Measurements from ENCODE around the gene HJV. TPM values are rescaled to one million over a fixed set of nuclear protein-coding genes. Genes with fewer than 3 reads are reported as not detected.

Gene HJV
- total and polyA plus RNA-seq, 2 of the 8 experiments (the other 6 are each of a cell fraction or from before 2014, with no cell fraction given) = 0.32 to 0.70 TPM

- Histone ChIP-seq H4K91ac (replicated peaks; ENCODE audit: insufficient read length, low read length) (no peak overlapping the region), H3K9me3 (ENCODE audit: insufficient read depth in 2 of 2, low read depth in 1 of 2, low read length in 1 of 2) (no peaks in the 10 kb centered on the region), H2AFZ (ENCODE audit: low read length) (no peak overlapping the region), H3K4me2 (ENCODE audit: insufficient read depth in 1 of 2, low read depth in 2 of 2, low read length in 2 of 2) (no peak overlapping the region), H4K8ac (ENCODE audit: extremely low read depth, insufficient read depth, low read length) (no peak overlapping the region), H2BK120ac (replicated peaks; ENCODE audit: low read depth, low read length) (no peak overlapping the region), H2BK5ac (ENCODE audit: low read depth, low read length) (no peak overlapping the region), H4K5ac (ENCODE audit: insufficient read length, low read depth, low read length) (no peak overlapping the region), H3K36me3 (ENCODE audit: control insufficient read depth in 2 of 4, insufficient read depth in 4 of 4, low read length in 3 of 4) (no peaks in the 10 kb centered on the region), H3K23ac (ENCODE audit: insufficient read length) (no peak overlapping the region), H3K9ac (replicated peaks in 1 of 4; ENCODE audit: extremely low read depth in 1 of 4, low read depth in 3 of 4, low read length in 3 of 4) (no peak overlapping the region), H3K79me1 (ENCODE audit: low read depth, low read length) (no peaks in the 10 kb centered on the region), H2AK5ac (ENCODE audit: low read depth, low read length) (no peak overlapping the region), H3K4ac (replicated peaks; ENCODE audit: insufficient read length, low read depth, low read length) (no peak overlapping the region), H2BK20ac (ENCODE audit: low read length) (no peak overlapping the region), H3K4me3 (ENCODE audit: extremely low read depth in 1 of 4, insufficient read depth in 2 of 4, low read depth in 3 of 4, low read length in 4 of 4) (no peak overlapping the region), H3K14ac (ENCODE audit: insufficient read length) (no peak overlapping the region), H2BK15ac (ENCODE audit: low read length) (no peak overlapping the region), H3K56ac (replicated peaks; ENCODE audit: insufficient read length, low read depth, low read length) (no peak overlapping the region), H3K79me2 (ENCODE audit: control insufficient read depth in 1 of 2, insufficient read depth in 2 of 2, low read length in 2 of 2) (no peaks in the 10 kb centered on the region), H3K4me1 (replicated peaks in 1 of 4; ENCODE audit: control insufficient read depth in 3 of 4, insufficient read depth in 4 of 4, low read length in 3 of 4) (peaks cover 4 to 9% (median 6%) of the 10 kb centered on the region in 4 experiments), H2BK12ac (ENCODE audit: low read depth, low read length) (no peak overlapping the region), H3K27ac (ENCODE audit: low read depth, low read length) (no peak overlapping the region), H3K23me2 (ENCODE audit: low read depth, low read length) (peaks cover 4% of the 10 kb centered on the region), H3K27me3 (replicated peaks in 1 of 4; ENCODE audit: control insufficient read depth in 3 of 4, extremely low read depth in 1 of 4, insufficient read depth in 3 of 4, low read length in 3 of 4) (peaks cover 6 to 30% (median 24%) of the 10 kb centered on the region in 4 experiments), H4K20me1 (replicated peaks in 1 of 2; ENCODE audit: control insufficient read depth in 1 of 2, insufficient read depth in 2 of 2, low read length in 2 of 2) (no peaks in the 10 kb centered on the region), H3K18ac (ENCODE audit: extremely low read depth, low read length) (no peak overlapping the region)
- ChIA-PET CTCF (ENCODE audit: partially characterized antibody) (interaction anchor here (0.6 to 2.8 kb wide), 5 partner anchors 10 to 1449 kb away, joined by 3 to 19 read pairs (median 3); partner anchors contain the start of gene ITGA10), POLR2A (ENCODE audit: partially characterized antibody) (interaction anchor here (1.1 to 1.7 kb wide), 3 partner anchors 16 to 30 kb away, joined by 4 to 15 read pairs (median 5); no protein-coding TSS in a partner anchor)
- DNase-seq (ENCODE audit: low read depth in 1 of 2, low spot score in 2 of 2) (no peak), FAIRE-seq (no peak)
- WGBS, 2 experiments (ENCODE audit: extremely low coverage in 1 of 2, insufficient coverage in 1 of 2, insufficient read length in 1 of 2, insufficient replicate concordance in 2 of 2, low coverage in 1 of 2, low lambda C conversion rate in 2 of 2, missing lambda C conversion rate in 1 of 2) = 80% methylated on average over 7 of the region's 7 CpGs; no CpG with 5 or more reads in 1 of the 2 experiments
- no peak for TF ChIP-seq TAF1 (IDR thresholded peaks at IDR 0.05; ENCODE audit: low read depth, low read length)
- TF ChIP-seq SP4 (IDR thresholded peaks at IDR 0.05; ENCODE audit: low read length) = no peak
- TF ChIP-seq, protein P1, sequence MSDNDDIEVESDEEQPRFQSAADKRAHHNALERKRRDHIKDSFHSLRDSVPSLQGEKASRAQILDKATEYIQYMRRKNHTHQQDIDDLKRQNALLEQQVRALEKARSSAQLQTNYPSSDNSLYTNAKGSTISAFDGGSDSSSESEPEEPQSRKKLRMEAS (IDR thresholded peaks at IDR 0.05) = no peak
- no peak for TF ChIP-seq ASH2L (IDR thresholded peaks at IDR 0.05; ENCODE audit: low read length)
- no peak for TF ChIP-seq CBX8 (IDR thresholded peaks at IDR 0.05; ENCODE audit: borderline replicate concordance, low read depth, low read length)
- no peak for TF ChIP-seq HDAC2 (IDR thresholded peaks at IDR 0.05; ENCODE audit: borderline replicate concordance in 1 of 2, low read depth in 2 of 2, low read length in 2 of 2)
- no peak for TF ChIP-seq MAFK (IDR thresholded peaks at IDR 0.05; ENCODE audit: low read depth, low read length)
- no peak for TF ChIP-seq TBP (IDR thresholded peaks at IDR 0.05; ENCODE audit: low read depth, low read length)
- no peak for TF ChIP-seq KDM4A (IDR thresholded peaks at IDR 0.05; ENCODE audit: low read depth, low read length, severe bottlenecking)
- no peak for TF ChIP-seq SP2 (IDR thresholded peaks at IDR 0.05; ENCODE audit: low read length)
- no peak for TF ChIP-seq SIN3A (conservative IDR thresholded peaks at IDR 0.05 in 1 of 2, IDR thresholded peaks at IDR 0.05 in 1 of 2; ENCODE audit: low read depth in 1 of 2, low read length in 2 of 2)
- TF ChIP-seq ATF3 (IDR thresholded peaks at IDR 0.05; ENCODE audit: insufficient read depth, low read depth, low read length) = no peak
Observed at GRCh38 chr1:146022403-146023127, 1.0 kb upstream of the HJV start.
